Psoas muscle (tissue), 8 donors: ENCODE data around the gene RBM20. TPM values are rescaled to one million over a fixed set of nuclear protein-coding genes. Genes with fewer than 3 reads are reported as not detected.

Experiments used
- ATAC-seq, 4 donors: fragments of 200-7000 bp; cut with Tn5 transposase; one replicate each; pipeline ENCODE4 v1.9.1; 2020; ENCODE audit warnings: moderate library complexity in 3 of 4, mild to moderate bottlenecking in 2 of 4
- DNase-seq, 2 donors: peaks; one replicate each; pipeline ENCODE4 v3.0.0-alpha.2; 2020
- H3K27ac ChIP-seq: fragments of 200-600 bp; one replicate; pipeline ENCODE4 v1.8.0; 2022
- H3K27me3 ChIP-seq, 3 donors: fragments of 200-600 bp in 1 of 3; one replicate each; pipeline versions ENCODE4 v1.6.1 to v1.8.0; 2013 to 2022; ENCODE audit warnings: low read length in 2 of 3, mild to moderate bottlenecking in 2 of 3, moderate library complexity in 1 of 3; ENCODE audit not compliant: insufficient read depth in 3 of 3
- H3K36me3 ChIP-seq, 2 donors: fragments of 200-600 bp in 1 of 2; one replicate each; pipeline versions ENCODE4 v1.6.1 to v1.8.0; 2013 to 2022; ENCODE audit warnings: low read depth in 1 of 2, mild to moderate bottlenecking in 1 of 2, moderate library complexity in 1 of 2; ENCODE audit not compliant: insufficient read depth in 1 of 2
- H3K4me1 ChIP-seq: fragments of 200-600 bp; one replicate; pipeline ENCODE4 v1.8.0; 2022
- H3K4me3 ChIP-seq: fragments of 200-600 bp; one replicate; pipeline ENCODE4 v1.8.0; 2022; ENCODE audit warnings: mild to moderate bottlenecking
- H3K9me3 ChIP-seq: fragments of 200-600 bp; one replicate; pipeline ENCODE4 v1.8.0; 2022
- CTCF ChIP-seq: fragments of 200-600 bp; IDR thresholded peaks from one replicate; pipeline ENCODE4 v1.8.0; 2022; ENCODE audit warnings: antibody characterized with exemption
- WGBS, 3 donors: extraction: QIAGEN DNeasy Blood & Tissue Kit; methylation state at CpG; one replicate each; pipeline versions ENCODE4 v1.1.6 to v1.1.7; 2013; 5-methylcytosine and 5-hydroxymethylcytosine counted together
- intact Hi-C, 2 donors: fragments of 100-400 bp; cut with DNase I; formaldehyde crosslinking; loops; one replicate each; pipeline versions ENCODE4 v1.11.0 to v1.14.2; 2022
- polyA plus RNA-seq, 3 donors: library from polyadenylated mRNA; stranded (reverse); fragments of 200-250 nt; gene quantifications; one replicate each; pipeline ENCODE4 v1.2.3, GENCODE V29; 2013
- total RNA-seq, 4 donors: library from RNA; stranded (reverse); fragmentation: NEBNext Ultra II Directional in 2 of 4; extraction: Animal tissue kit (Norgen Biotek cat#: 25700) in 2 of 4; gene quantifications; one replicate each; pipeline versions ENCODE4 v1.2.1 to v1.2.4, GENCODE V29; 2021 to 2023
- donor health status: healthy with polysubstance abuse.
- donor health status: DM: no; HTN: no; CAD: no; lungs with moderate emphysema.
- donor health status: Bipolar disorder and iron deficiency.
- donor health status: healthy.
- donor health status: DM: yes; HTN: yes; CAD: no.
- donor health status: DM: no; HTN: no; CAD: no.
- donor health status: DM: no; HTN: no; CAD: no.
- donor health status: DM: yes; HTN: yes; CAD: no.

Gene RBM20
- total and polyA plus RNA-seq, 7 donors, result 1.6 to 48.8 (median 14.2) TPM

DNA sequence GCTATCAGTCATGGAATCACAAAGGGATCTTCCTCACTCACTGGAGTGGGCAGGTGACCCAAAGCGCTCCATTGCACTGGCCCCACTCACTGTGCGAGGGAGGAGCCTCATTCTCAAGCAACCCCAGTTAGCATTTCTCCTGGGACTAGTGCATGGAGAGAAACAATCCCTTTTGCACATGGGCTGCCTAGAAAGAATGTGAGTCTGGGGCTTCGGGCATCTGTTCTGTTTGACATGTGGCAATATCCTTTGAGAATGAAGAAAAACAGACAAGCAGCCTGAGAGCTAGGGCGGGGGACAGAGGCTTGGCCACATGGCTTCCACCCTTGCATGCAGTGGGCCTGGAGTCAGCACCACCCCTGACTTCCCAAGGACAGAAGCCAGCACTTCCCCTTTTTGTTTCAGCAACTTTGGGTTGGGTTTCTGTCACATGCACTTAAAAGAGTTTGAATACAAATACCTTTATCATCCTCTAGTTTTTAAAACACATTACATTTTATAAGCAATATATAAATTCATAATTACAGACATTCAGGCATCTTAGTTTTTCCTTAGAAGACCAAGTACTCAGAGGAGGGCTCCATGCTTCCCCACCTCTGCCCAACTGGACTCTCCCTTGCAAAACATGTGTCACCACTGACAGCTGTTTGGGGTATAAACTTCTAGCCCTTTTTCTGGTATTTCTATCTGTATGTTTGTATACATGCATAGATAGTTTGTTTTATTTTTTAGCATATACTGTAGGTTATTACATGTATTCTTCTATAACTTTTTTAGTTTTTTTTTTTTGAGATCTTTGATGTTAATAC is 73.8 kb downstream of the RBM20 start:
- no peak for DNase-seq
- WGBS, 3 donors, result 62 to 71% (median 65%) methylated on average over 4 of the region's 4 CpGs
- Histone ChIP-seq H3K27ac (peak overlapping the region; percentile 31), H3K4me1 (peaks cover 53% of the 10 kb centered on the region), H3K9me3 (no peaks in the 10 kb centered on the region), H3K4me3 (no peak overlapping the region), H3K27me3 (no peaks in the 10 kb centered on the region), H3K36me3 (no peaks in the 10 kb centered on the region)
- intact Hi-C loops, result no loop called here
- no peak for ATAC-seq
- TF ChIP-seq CTCF, result no peak

GRCh38 chr10:110721406-110722038 is 77.4 kb downstream of the RBM20 start:
- no peak overlapping the region for H3K4me3 ChIP-seq
- ATAC-seq, result peak; percentile 10 to 62 (median 48)
- intact Hi-C loops, result no loop called here
- peaks cover 81% of the 10 kb centered on the region for H3K4me1 ChIP-seq
- no peaks in the 10 kb centered on the region for H3K36me3 ChIP-seq
- DNase-seq, result peak in 1 of 2 donors; percentile 69
- TF ChIP-seq CTCF, result no peak
- peak overlapping the region; percentile 94 for H3K27ac ChIP-seq
- WGBS, 3 donors, result 30 to 64% (median 36%) methylated on average over 9 of the region's 9 CpGs
- no peaks in the 10 kb centered on the region for H3K9me3 ChIP-seq
- no peaks in the 10 kb centered on the region for H3K27me3 ChIP-seq

GRCh38 chr10:110723224-110723891 is 79.2 kb downstream of the RBM20 start:
- WGBS, 3 donors, result 78 to 82% (median 79%) methylated on average over 4 of the region's 4 CpGs
- Histone ChIP-seq H3K27ac (peak overlapping the region; percentile 94), H3K4me1 (peaks cover 78% of the 10 kb centered on the region)

More at GRCh38 chr10:110723224-110723891, 79.2 kb downstream of the RBM20 start:
- no peaks in the 10 kb centered on the region for H3K36me3 ChIP-seq
- no peak overlapping the region for H3K4me3 ChIP-seq
- ATAC-seq (no peak), DNase-seq (no peak)
- intact Hi-C loops, result no loop called here
- H3K27me3 ChIP-seq, result no peaks in the 10 kb centered on the region
- no peak for TF ChIP-seq CTCF
- H3K9me3 ChIP-seq, result no peaks in the 10 kb centered on the region
